NCI-H1417 treated with DMSO at 0.1 percent for 48 hours (cell line): Measurements from ENCODE around the gene HIVEP1.

ENCODE experiments used
- DNase-seq: peaks from one replicate; lab custom pipeline; 2025; lab: John Stamatoyannopoulos, UW

HIVEP1 gene

DNA sequence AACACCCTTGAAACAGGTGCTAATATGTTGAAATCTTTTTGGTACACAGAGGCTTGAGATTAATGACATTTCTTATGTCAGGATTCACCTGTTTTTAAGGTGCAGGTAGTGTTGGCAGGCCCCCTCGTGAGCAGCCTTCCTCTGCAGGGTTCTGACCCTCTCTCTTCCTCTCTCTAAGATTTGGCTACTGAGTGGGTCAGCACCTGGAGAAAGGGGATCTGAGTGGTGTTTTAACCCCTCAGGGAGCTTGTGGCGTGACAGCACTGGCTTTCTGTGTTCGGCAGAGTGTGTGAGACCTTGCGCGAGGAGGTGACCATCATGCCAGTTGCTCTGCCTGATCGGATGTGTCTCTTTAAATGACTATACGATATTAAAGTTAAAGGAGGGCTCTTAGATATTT lies 37.1 kb downstream of the HIVEP1 start:
- DNase-seq: no peak

DNA sequence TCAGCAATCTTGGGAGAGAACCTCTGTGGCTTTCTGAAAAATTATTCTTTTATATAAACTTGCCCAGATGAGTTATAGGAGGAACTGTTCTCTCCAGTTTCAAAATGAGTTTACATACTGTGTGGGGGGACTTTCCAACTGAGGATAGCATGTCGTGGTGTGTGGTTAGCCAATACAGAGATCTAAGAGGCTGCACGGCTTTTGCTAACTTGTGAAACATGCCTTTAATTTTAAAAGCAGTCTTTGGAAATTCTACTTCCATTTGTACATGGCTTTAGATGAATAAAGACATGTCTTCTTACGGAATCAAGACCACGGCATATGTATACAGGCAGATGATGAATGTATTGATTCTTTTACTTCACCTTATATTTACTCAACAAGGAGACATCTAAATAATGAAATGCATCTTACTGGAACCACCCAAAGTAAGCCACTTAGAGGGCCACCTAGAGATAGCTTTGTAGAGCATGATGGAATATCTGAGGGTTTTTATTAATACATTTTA lies 39.8 kb downstream of the HIVEP1 start:
- no peak for DNase-seq

DNA sequence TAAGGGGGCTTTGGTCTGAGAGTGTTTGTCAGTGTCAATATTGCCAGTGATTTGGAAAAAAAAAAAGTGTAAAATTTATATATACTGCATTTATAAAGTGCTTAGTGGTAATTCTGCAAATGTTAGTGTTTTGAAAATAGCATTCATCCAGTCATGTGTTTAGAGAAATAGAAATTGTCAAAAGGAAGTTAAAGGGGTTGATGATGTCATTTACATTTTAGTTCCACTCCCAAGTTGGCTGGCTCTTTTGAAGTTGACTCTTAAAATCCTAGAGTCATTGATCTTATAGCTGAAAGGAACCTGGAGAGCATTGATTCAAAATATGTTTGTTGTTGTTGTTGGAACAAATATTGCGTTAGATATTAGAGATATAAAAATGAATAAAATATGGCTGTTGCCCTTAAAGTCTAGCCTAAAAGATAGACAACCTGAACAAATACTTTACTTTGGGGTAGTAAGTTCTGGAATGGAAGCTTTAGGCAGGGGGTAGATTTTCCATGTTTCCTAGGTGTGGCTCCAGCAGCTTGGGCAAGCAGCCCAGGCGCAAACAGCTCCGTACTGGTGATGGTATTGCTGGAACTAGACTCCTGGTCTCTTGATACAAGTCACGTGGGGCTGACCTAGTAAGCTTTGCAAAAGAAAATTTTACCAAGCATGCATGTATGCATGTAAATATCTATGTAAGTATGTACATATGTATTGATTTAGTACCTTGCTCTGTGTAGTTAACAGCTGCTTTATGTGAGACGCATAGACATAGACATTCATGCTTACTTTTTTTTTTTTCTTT lies 46.3 kb downstream of the HIVEP1 start:
- no peak for DNase-seq

DNA sequence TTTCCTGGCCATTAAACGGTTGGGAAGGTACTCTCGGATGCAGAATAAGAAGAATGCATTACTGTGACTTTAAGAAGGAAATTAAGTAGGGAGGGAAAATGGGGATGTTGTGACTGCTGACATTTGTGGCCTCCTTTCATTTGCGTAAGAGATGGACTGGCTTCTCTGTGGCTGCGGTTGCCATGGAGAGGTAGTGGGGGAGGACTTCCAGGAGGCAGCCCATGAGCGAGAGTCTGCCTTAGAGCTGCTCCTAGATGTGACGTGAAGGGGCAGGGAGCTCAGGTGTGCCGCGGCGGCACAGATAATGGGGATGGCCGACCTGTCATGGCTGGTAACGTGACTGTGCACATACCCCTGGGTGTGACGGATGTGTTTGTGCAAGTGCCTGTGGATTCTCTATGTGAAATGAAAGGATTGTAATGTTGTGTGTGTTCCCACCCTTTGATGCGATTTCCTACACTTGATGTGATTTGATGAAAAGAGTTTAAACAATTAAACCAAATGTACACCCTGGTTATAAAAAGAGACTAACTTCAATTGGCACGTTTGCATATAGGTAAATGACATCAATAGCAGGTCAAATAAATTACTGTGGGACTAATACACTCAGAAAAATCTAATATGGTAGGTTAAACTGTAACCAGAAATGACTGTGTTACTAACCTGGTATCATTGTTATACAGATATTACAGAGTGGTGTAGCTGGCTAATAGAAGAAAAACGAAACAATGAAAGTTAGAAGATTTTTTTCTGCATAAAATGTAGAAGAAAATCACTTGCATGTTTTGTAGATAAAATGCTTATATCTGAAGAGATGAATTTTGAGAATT lies 48.9 kb downstream of the HIVEP1 start:
- no peak for DNase-seq

DNA sequence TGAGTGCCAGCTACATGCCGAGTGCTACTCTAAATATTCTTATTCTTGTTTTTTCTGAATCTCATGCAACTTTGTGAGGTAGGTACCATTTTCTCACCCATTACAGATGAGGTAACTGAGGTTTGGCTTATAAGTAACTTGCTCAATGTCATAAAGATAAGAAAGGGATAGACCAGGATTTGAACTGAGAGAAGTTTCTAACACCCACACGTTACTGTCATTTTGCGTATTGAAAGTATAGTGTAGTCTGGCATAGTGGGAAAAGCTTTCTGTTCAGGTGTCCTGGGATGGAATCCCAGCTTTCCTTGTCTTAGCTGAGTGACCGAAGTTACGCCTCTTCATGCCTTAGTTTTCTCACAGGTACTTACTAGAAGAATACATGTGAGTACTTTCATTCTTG lies 50.5 kb downstream of the HIVEP1 start:
- DNase-seq: no peak

DNA sequence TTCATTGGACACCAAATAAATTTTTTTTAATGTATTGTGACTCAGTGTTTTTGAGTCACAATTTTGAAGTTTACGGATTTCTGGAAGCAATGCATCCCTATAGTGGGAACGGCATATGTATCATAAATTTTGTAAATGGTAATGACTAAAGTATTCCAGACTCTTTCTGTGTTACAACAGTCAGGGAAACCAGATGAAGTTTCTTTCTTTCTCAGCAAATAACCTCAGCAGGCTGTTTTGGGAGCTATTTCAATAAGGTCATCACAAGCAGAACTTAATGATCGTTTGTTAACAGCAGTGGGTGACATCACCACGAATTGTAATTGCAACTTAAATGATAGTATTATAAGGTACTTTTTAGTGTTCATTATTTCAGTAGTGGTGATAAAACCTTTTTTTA lies 52.0 kb downstream of the HIVEP1 start:
- DNase-seq: no peak

DNA sequence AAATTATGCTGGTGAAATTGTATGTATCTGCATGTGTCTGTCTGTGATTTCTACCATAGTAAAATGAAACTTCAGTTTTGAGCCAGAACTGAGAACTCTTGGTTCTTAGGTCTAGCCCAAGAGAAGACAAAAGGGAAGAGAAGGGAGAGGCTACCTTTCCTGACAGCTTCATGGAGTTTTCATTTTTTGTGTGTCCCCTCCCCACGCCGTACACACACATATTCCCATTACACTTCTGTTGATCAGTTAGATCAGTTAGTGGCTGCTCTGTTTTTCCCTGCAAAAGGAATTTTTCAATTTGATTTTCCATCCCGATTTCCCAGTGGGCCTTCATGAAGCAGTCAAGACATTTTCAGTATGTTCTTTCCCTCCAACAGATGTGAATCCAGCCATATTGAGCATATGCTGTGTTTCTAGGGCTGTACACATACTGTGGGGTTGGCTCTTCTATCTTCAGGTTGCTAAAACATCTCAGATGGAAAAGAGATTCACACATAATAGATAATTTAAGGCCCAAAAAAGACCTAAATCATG lies 52.5 kb downstream of the HIVEP1 start:
- no peak for DNase-seq

DNA sequence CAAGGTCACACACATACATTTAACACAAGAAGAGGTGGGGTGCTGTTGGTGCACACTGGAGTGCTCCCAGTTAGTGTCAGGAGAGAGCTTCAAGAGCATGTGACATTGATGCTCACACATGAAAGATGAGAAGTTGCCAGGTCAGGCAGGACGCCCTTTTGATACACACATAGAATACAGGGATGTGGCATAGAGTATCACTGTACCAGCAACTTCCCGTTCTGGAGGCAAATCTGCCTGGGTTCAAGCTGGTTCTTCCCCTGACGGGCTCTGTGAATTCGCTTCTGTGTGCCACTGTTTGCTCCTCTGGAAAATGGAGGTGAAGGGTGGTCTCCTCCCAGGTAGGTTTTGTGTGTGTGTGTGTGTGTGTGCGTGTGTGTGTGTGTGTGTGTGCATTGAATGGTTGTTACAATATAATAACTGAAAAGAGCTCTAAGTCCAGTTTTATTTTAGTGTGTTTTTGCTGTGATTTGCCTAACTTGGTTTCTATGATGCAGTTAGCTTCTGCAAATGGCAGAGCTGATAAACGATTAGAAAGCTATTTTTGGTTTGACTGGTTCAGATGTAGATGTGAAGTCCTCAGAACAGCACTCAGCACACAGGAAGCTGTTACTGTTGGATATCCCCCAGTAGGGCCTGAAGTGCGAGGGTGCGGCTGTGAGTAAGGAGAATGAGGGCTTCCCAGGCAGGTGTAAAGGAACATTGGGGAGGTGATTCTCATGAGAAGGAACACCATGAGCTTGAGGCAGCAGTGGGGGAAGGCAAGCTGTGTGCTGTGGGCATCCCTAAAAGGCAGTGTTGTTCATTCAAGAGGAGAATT lies 53.4 kb downstream of the HIVEP1 start:
- DNase-seq: no peak

DNA sequence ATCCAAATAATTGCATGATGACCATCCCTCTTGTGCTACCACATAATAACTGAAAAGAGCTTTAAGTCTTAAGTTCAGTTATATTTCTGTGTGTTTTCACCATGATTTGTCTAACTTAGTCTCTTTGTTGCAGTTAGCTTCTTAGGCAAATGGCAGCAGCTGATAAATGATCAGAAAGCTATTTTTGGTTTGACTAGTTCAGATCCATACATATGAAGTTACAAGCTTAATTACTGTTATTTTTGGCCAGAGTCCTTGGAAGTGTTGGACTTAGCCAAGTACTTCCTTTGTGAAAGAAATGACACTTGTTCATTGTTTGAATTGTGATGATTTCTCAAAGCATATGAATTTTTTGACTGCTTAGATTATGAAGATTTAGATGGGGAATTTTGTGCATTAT lies 54.2 kb downstream of the HIVEP1 start:
- DNase-seq: no peak

DNA sequence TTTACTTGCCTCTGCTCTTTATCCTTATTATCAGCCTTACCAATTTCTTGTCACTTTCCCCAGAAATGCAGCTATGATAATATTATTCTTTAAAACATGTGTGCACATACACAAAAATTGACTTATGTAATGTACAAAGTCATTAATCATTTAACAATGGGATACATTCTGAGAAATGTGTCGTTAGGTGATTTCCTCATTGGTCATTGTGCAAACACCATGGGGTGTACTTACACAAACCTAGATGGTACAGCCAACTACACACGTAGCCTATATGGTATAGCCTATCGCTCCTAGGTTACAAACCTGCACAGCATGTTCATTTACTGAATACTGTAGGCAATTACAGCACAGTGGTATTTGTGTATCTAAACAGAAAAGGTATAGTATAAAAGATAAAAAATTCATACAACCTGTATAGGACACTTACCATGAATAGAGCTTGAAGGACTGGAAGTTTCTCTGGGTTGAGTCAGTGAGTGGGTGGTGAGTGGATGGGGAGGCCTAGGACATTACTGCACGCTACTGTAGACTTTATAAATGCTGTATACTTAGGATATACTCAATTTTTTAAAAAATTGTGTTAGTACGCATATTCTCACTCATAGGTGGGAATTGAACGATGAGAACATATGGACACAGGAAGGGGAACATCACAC lies 56.9 kb downstream of the HIVEP1 start:
- no peak for DNase-seq

DNA sequence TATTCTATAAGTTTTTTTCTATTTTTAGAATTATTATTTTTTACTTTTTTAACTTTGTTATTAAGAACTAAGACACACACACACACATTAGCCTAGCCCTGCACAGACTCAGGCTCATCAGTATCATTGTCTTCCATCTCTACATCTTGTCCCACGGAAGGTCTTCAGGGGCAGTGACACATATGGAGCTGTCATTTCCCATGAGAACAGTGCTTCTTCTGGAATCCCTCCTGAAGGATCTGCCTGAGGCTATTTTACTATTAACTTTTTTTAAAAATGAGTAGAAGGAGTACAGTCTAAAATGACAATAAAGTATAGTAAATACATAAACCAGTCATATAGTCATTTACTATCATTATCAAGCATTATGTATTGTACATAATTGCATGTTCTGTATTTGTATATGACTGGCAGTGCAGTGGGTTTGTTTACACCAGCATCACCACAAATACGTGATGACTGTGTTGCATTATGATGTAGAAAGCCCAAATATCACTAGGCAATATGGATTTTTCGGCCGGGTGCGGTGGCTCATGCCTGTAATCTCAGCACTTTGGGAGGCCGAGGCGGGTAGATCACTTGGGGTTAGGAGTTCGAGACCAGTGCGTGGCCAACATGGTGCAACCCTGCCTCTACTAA lies 57.9 kb downstream of the HIVEP1 start:
- no peak for DNase-seq

DNA sequence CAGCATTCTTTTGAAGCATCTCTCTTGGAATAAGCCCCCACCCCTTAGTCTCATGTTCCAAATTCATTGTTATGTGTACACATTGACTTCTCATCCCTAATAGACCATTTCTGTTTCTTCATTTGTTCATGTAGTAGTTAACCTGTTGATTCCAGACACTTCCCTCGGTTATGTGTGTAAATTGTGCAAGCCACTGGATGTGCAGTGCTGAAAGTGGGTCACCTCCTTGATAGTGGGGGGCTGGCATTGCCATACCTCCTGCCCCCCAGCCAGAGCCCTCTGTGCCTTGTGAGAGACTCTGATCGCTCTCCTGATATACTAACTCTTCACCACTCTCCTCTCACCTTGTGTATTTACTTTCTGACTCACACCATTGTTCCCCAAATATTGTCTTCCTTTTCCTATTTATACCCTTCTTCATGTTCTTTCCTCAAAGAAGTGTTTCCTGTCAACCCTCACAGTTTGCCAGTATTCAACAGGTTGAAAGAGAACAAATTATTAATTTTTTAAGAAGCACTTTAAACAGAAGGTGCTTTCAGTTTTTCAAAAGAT lies 59.0 kb downstream of the HIVEP1 start:
- no peak for DNase-seq

DNA sequence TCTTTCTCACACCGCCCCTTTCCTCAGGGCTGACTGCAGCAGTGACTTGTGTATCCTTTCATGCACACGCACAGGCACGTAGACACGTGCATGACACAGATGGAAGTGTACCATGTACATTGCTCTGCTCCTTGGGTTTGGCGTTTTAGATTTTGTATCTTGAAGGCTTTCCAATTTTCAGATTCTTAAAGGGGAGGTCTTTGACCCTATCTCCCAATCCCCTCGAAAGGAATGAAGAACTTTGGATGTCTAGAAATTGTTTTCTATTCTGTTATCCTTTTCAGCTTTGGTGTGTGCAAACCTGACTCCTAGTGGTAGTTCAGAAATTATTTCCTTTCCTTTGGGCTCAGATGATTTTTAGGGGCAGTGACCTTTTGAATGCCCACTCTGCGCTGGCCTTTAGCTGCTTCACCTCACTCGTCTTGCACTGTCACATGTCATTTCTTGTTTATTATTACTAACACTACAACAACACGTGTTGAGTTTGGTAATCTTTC lies 63.0 kb downstream of the HIVEP1 start:
- DNase-seq: no peak

DNA sequence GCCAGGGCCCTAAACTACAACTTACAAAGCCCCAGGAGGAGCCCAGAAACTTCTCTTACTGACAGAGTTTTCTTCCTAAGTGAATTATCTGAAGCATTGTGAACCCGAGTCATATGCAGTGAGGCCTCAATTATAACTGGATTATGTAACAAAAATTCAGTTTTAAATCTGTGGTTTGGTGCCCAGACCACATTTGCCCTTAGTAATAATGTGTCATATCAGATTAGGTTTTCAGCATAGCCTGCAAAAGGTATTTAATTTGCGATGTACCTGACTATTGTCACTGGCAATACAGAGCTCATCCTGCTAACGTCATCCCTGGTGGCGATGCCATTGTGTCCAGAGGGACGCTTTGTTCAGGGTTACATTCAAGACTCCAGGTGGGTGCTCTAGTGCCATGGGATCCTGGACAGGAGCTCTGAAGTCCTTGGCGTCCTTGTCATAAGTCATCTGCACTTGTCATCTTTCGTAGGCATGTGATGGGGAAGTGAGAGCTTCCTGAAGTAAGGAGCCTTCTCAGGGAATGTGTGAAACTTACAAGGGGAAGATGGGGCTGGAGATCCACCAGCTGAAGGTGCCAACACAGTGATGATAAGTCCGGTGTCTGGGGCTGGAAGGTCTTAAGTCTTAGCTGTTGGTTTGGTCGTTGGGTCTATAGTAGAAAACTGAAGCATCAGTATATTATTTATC lies 65.1 kb downstream of the HIVEP1 start:
- DNase-seq: no peak

DNA sequence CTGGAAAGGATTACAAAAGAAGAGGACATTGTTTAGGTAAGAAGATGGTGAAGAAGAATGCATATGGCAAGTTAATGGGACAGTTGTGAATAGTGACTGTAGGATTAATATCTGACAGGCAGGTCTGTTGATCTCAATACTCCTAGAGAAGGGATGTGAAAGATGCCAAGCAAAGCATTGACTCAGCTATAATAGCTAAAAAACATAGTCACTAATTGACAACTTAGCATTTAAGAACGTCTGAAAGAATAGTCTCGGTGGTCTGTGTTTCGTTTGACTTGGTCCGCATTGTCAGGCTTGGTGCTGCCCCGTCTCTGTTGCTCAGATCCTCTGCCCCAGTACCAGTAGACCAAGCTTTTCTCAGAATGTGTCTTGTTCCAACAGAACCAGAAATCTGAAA lies 65.9 kb downstream of the HIVEP1 start:
- DNase-seq: no peak

DNA sequence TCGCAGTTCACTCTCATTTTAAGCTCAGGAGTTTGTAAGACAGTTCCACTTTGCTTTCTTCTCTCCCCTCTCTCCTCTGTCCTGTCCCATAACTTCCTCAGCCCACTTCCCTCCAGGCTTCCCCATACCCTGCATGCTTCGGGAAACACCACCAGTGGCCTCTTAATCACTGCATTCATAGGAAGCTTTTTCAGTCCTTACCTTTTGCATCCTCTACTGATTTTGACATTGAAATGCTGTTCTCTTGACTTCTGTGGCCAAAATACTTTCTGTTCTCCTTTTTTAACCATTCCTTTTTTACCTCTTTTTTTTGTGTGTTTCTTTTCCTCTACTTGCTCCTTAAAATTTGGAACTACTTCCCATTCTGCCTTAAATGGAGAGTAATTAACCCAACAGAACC lies 69.7 kb downstream of the HIVEP1 start:
- no peak for DNase-seq

DNA sequence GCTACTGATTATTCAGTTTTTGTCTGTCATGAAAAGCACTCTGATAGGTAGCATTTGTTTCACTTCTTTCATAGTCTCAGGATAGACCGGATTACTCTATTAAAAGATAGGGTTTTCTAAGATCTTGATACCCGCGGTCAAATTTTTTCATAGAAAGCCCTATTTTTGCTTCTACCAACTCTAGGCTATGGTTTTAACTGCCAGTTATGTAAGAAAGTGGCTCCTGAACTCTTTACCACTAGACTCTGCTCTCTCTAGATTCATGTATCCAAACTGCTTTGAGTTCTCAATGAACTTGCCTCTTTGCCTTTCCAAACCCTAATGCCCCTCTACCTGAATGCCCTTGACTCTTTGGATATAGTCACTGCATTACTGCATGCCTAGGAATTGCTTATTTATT lies 70.3 kb downstream of the HIVEP1 start:
- no peak for DNase-seq

DNA sequence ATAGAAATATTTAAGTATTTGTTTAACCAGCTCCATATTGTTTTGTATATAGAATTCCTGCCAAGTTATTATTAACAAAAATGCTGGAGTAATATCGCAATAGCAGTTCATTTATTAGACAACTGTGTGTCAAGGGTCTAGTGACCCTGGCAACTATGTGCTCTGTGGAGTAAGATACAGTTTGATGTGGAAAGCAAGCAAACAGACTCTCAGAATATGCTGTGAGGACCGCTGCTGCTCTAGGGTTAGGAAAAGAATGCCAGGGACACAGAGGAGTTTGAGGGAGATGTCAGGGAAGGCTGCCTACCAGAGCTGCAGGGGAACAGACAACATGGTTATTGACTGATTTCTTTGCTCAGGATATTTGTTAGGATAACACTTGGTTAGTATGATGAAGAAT lies 71.2 kb downstream of the HIVEP1 start:
- DNase-seq: no peak

DNA sequence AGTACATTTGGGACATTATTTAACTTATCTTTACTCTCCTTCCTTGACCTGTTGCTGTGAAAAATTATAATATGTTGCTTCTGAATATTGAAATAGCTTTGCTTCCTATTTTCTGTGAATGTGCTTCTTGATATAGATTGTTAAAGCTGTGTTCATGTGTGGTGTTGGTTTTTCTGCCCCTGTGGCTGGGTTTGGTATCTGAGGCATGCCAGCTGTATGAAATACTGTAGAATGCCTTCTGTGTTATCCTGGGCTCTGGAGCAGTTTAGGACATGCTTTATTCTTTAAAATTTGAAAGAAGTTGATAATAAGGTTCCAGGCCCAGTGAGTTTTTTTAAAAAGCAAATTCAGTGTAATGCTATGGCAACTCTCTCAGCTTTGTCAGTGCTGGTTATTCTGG lies 71.7 kb downstream of the HIVEP1 start:
- DNase-seq: no peak

DNA sequence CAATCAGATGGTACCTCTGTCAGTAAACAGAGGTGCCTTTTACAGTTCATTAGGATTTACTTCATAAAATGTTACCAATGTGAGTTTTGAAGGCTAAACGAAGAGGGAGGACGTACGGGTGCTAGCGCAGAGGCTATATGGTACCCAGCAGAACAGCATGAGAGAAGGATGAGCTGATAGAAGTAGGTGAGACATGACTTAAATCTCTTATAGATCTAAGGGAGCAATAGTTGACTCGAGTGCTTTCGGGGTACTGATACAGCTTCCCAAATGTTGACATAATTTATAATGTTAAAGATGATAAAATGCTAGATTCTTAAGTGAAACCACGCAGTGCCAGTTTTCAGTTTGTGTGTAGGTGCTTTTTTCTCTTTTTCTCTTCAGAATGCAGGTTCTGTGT lies 72.6 kb downstream of the HIVEP1 start:
- DNase-seq: no peak
